ENCODE measurements around the gene MRPL21.

- TF ChIP-seq CTCF (IDR thresholded peaks at IDR 0.05 in 4 of 5, conservative IDR thresholded peaks at IDR 0.05 in 1 of 5) (no peak), POLR2A (IDR thresholded peaks at IDR 0.05) (no peak)
Measured at GRCh38 chr11:68912254-68912653, 8.6 kb upstream of the MRPL21 start.

Measured in gastrocnemius medialis (tissue), 4 donors.